Large intestine (tissue), 3 donors: ENCODE data around the gene PSME4. TPM values are rescaled to one million over a fixed set of nuclear protein-coding genes. Genes with fewer than 3 reads are reported as not detected.

ENCODE experiments used
- DNase-seq, 2 donors: peaks; one replicate each; pipeline versions ENCODE4 v3.0.0 to v3.0.0-alpha.2; 2013
- H3K27ac ChIP-seq: one replicate; pipeline ENCODE4 v1.5.1; 2013; ENCODE audit warnings: low read length
- H3K27me3 ChIP-seq: 2 replicates; pipeline ENCODE4 v1.6.1; 2013; ENCODE audit warnings: low read length; ENCODE audit not compliant: control insufficient read depth, insufficient read depth
- H3K36me3 ChIP-seq: 2 replicates; pipeline ENCODE4 v1.6.1; 2013; ENCODE audit warnings: low read length; ENCODE audit not compliant: control insufficient read depth, insufficient read depth
- H3K4me1 ChIP-seq: one replicate; pipeline ENCODE4 v1.6.1; 2013; ENCODE audit warnings: low read length; ENCODE audit not compliant: control insufficient read depth, insufficient read depth
- H3K4me3 ChIP-seq: one replicate; pipeline ENCODE4 v1.5.1; 2013; ENCODE audit warnings: low read length
- H3K9me3 ChIP-seq: one replicate; pipeline ENCODE4 v1.6.1; 2013; ENCODE audit warnings: mild to moderate bottlenecking, low read depth, low read length, moderate library complexity; ENCODE audit not compliant: control insufficient read depth
- WGBS: methylation state at CpG from one replicate; pipeline ENCODE4 v1.1.5; 2013; ENCODE audit warnings: low lambda C conversion rate; ENCODE audit not compliant: insufficient coverage; 5-methylcytosine and 5-hydroxymethylcytosine counted together
- polyA plus RNA-seq: library from polyadenylated mRNA; unstranded; fragments of 120-200 nt; gene quantifications from one replicate; pipeline ENCODE4 v1.2.1, GENCODE V29; 2013

The PSME4 gene
- polyA plus RNA-seq, 1 donor = 26.6 TPM

GRCh38 chr2:53886406-53887280, 84.2 kb downstream of the PSME4 start:
- H3K36me3 ChIP-seq = peaks cover 59% of the 10 kb centered on the region
- H3K4me3 ChIP-seq = no peak overlapping the region
- H3K27me3 ChIP-seq = no peaks in the 10 kb centered on the region
- DNase-seq = no peak
- no peaks in the 10 kb centered on the region for H3K9me3 ChIP-seq
- H3K4me1 ChIP-seq = no peaks in the 10 kb centered on the region
- 100% methylated on average over 2 of the region's 5 CpGs for WGBS
- H3K27ac ChIP-seq = no peak overlapping the region

DNA sequence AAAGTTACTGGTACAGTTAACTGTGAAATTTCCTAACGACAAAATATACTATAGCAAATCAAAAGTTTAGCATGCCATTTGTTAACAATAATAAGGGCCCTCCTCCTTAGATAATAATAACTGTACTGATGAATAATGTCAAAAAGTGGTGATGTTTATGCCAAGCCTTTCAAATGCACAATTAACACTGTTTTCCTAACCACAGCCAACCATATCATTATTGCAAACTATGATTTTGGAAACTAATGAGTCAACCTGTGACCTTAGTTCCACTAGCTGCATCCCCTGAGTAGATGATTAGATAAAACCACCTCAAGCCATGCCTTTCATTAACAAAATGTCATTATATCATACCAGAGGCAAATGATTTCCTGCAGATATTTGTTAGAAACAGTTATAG, 85.9 kb downstream of the PSME4 start:
- WGBS = no CpG with 5 or more reads among the region's 1 CpG
- Histone ChIP-seq H3K4me3 (no peak overlapping the region), H3K27ac (no peak overlapping the region), H3K9me3 (no peaks in the 10 kb centered on the region), H3K36me3 (peaks cover 58% of the 10 kb centered on the region), H3K4me1 (no peaks in the 10 kb centered on the region), H3K27me3 (no peaks in the 10 kb centered on the region)
- DNase-seq = no peak

- Histone ChIP-seq H3K4me3 (no peak overlapping the region), H3K27ac (no peak overlapping the region), H3K9me3 (no peaks in the 10 kb centered on the region), H3K4me1 (no peaks in the 10 kb centered on the region), H3K36me3 (peaks cover 46% of the 10 kb centered on the region), H3K27me3 (no peaks in the 10 kb centered on the region)
- DNase-seq = no peak
These were observed 88.8 kb downstream of the PSME4 start for GRCh38 chr2:53881986-53882385.

DNA sequence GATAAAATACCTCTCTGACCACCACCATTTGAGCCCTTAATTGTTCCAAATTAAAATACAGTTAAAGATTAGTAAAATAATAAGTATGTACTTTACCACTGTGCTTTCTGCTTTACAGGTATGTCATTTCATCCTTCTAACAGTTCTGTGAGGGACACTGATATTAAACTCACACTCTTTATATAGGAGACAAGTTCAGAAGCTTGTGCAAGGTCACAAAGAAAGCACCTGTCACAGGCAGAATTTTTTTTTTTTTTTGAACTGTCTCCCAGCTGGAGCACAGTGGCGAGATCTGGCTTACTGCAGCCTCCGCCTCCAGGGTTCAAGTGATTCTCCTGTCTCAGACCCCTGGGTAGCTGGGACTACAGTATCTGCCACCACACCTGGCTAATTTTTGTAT, 89.4 kb downstream of the PSME4 start:
- no peaks in the 10 kb centered on the region for H3K9me3 ChIP-seq
- WGBS = no CpG with 5 or more reads among the region's 2 CpGs

GRCh38 chr2:53880756-53881155, 90.0 kb downstream of the PSME4 start:
- H3K4me1 ChIP-seq = no peaks in the 10 kb centered on the region
- WGBS = no CpG with 5 or more reads among the region's 3 CpGs
- H3K36me3 ChIP-seq = peaks cover 42% of the 10 kb centered on the region
- H3K27ac ChIP-seq = no peak overlapping the region
- no peaks in the 10 kb centered on the region for H3K27me3 ChIP-seq
- H3K9me3 ChIP-seq = no peaks in the 10 kb centered on the region
- no peak overlapping the region for H3K4me3 ChIP-seq
- DNase-seq = no peak

More for the DNA sequence above, 89.4 kb downstream of the PSME4 start:
- no peak for DNase-seq
- Histone ChIP-seq H3K4me3 (no peak overlapping the region), H3K27ac (no peak overlapping the region), H3K36me3 (peaks cover 45% of the 10 kb centered on the region), H3K4me1 (no peaks in the 10 kb centered on the region), H3K27me3 (no peaks in the 10 kb centered on the region)

DNA sequence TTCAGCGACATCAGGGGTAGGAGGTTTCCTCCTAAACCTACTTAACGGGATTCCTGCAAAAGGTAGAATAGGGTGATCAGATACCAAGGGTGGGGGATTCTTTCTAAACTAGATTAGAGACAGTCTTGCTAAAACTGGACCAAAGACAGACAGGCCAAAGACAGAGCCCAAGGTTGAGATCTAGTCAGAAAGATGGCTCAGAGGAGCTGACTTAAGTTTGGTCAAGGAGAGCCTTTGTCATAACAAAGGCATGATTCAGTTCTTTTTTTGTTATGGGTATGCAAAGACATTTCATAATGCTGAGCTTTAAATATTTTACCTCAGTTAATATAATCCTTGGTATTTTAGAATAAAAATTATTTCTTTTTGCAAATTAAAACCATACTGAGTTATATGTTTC, 93.2 kb downstream of the PSME4 start:
- Histone ChIP-seq H3K9me3 (no peaks in the 10 kb centered on the region), H3K4me3 (no peak overlapping the region), H3K27me3 (no peaks in the 10 kb centered on the region), H3K4me1 (no peaks in the 10 kb centered on the region), H3K27ac (no peak overlapping the region), H3K36me3 (peaks cover 49% of the 10 kb centered on the region)
- WGBS = 92% methylated on average over 2 of the region's 2 CpGs
- no peak for DNase-seq

DNA sequence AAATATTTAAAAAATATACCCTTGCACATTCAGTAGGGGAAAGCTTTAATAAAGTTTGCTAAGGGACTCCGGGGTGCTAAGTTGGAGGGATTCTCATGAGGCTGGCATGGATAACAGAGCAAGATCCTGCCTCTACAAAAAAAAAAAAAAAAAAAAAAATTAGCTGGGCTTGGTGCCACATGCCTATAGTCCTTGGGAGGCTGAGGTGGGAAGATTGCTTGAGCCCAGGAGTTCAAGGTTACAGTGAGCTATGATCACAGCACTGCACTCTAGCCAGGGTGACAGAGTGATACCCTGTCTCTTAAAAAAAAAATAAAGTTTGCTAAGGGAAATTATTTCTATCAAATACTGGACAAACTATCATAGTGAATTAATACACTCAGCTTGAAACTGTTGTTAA, 93.7 kb downstream of the PSME4 start:
- H3K36me3 ChIP-seq = peaks cover 47% of the 10 kb centered on the region
- H3K27me3 ChIP-seq = no peaks in the 10 kb centered on the region
- no peak overlapping the region for H3K27ac ChIP-seq
- H3K9me3 ChIP-seq = no peaks in the 10 kb centered on the region
- no peaks in the 10 kb centered on the region for H3K4me1 ChIP-seq
- no peak overlapping the region for H3K4me3 ChIP-seq
- 0% methylated on average over 1 of the region's 1 CpG for WGBS
- no peak for DNase-seq

DNA sequence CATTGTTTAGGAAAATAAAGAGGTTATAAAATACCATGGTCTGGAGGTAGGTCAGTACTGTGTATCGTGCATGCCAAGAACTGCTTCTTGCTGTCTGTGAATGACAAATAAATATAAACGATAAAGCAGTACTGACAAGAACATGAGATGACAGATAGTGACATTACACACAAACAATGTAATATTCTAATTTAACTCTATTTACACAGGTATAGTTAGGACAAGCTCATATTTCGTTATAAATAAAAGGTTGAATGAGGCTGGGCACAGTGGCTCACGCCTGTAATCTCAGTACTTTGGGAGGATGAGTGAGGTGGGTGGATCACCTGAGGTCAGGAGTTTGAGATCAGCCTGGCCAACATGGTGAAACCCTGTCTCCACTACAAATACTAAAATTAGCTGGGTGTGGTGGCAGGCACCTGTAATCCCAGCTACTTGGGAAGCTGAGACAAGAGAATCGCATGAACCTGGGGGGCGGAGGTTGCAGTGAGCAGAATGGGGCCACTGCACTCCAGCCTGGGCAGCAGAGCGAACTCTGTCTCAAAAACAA, 96.3 kb downstream of the PSME4 start:
- Histone ChIP-seq H3K9me3 (no peaks in the 10 kb centered on the region), H3K4me1 (no peaks in the 10 kb centered on the region), H3K4me3 (no peak overlapping the region), H3K27ac (no peak overlapping the region), H3K36me3 (peaks cover 38% of the 10 kb centered on the region), H3K27me3 (no peaks in the 10 kb centered on the region)
- 100% methylated on average over 2 of the region's 7 CpGs for WGBS
- DNase-seq = no peak

GRCh38 chr2:53867773-53868172, 103.0 kb downstream of the PSME4 start:
- no peak for DNase-seq
- Histone ChIP-seq H3K27ac (no peak overlapping the region), H3K4me3 (no peak overlapping the region), H3K9me3 (no peaks in the 10 kb centered on the region), H3K4me1 (no peaks in the 10 kb centered on the region), H3K27me3 (no peaks in the 10 kb centered on the region), H3K36me3 (peaks cover 32% of the 10 kb centered on the region)
- WGBS = no CpG with 5 or more reads among the region's 2 CpGs

- peaks cover 32% of the 10 kb centered on the region for H3K36me3 ChIP-seq
- no peaks in the 10 kb centered on the region for H3K27me3 ChIP-seq
- H3K4me3 ChIP-seq = no peak overlapping the region
- H3K9me3 ChIP-seq = no peaks in the 10 kb centered on the region
- DNase-seq = no peak
- no CpG with 5 or more reads among the region's 5 CpGs for WGBS
- H3K27ac ChIP-seq = no peak overlapping the region
- H3K4me1 ChIP-seq = no peaks in the 10 kb centered on the region
These were observed 103.6 kb downstream of the PSME4 start for GRCh38 chr2:53867169-53867568.

DNA sequence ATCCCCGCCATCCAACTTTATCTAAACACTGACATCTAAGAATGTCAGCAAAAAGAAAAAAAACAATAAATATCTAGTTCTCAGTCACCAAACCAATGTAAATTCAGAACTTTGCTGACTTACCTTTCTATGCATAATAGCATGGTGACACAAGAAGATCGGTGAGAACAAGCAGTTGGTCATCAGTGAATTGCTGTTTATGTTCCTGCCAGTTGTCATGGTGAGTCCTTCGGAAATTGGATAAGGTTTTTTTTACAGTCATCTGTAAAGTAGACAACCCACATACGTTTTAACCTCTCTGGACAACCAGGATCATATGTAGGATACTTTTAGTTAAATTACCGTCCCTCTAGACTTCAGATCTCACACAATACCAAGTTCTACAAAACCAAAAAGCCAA, 104.8 kb downstream of the PSME4 start:
- no peaks in the 10 kb centered on the region for H3K9me3 ChIP-seq
- H3K36me3 ChIP-seq = peaks cover 31% of the 10 kb centered on the region
- DNase-seq = no peak
- no peak overlapping the region for H3K4me3 ChIP-seq
- H3K4me1 ChIP-seq = no peaks in the 10 kb centered on the region
- 100% methylated on average over 1 of the region's 5 CpGs for WGBS
- no peaks in the 10 kb centered on the region for H3K27me3 ChIP-seq
- H3K27ac ChIP-seq = no peak overlapping the region
